NCI-H2029 (cell line): ENCODE data around the gene RRP15.
"Not testable (repeated sequence)": the region's sequence is repeated elsewhere in the genome, so short reads cannot be mapped to it uniquely, and the experiment has no call there.

Source experiments
- DNase-seq: peaks from one replicate; lab custom pipeline; 2025; lab: John Stamatoyannopoulos, UW

Gene RRP15

GRCh38 chr1:218297461-218297860 is 12.4 kb downstream of the RRP15 start:
- DNase-seq, result no peak

GRCh38 chr1:218297867-218298266 is 12.8 kb downstream of the RRP15 start:
- DNase-seq, result no peak

- no peak for DNase-seq
Measured at GRCh38 chr1:218298398-218298797, 13.3 kb downstream of the RRP15 start.

GRCh38 chr1:218299416-218299815 is 14.3 kb downstream of the RRP15 start:
- DNase-seq, result no peak

- DNase-seq, result no peak
Measured at GRCh38 chr1:218301217-218301616, 16.1 kb downstream of the RRP15 start.

GRCh38 chr1:218302155-218302554 is 17.1 kb downstream of the RRP15 start:
- no peak for DNase-seq

GRCh38 chr1:218303176-218303879 is 18.2 kb downstream of the RRP15 start:
- DNase-seq, result no peak

- no peak for DNase-seq
Measured at GRCh38 chr1:218304281-218305039, 19.4 kb downstream of the RRP15 start.

GRCh38 chr1:218305472-218306064 is 20.5 kb downstream of the RRP15 start:
- no peak for DNase-seq

- no peak for DNase-seq
Measured at GRCh38 chr1:218312509-218312908, 27.4 kb downstream of the RRP15 start.

GRCh38 chr1:218314316-218314715 is 29.2 kb downstream of the RRP15 start:
- DNase-seq, result no peak

- no peak for DNase-seq
Measured at GRCh38 chr1:218315638-218316037, 30.5 kb downstream of the RRP15 start.

- DNase-seq, result no peak
Measured at GRCh38 chr1:218317061-218317460, 32.0 kb downstream of the RRP15 start.

- not testable (repeated sequence) for DNase-seq
Measured at GRCh38 chr1:218320182-218320581, 35.1 kb downstream of the RRP15 start.

GRCh38 chr1:218322762-218323161 is 37.7 kb downstream of the RRP15 start:
- DNase-seq, result no peak

GRCh38 chr1:218323568-218324225 is 38.6 kb downstream of the RRP15 start:
- no peak for DNase-seq

- DNase-seq, result no peak
Measured at GRCh38 chr1:218324226-218324580, 39.1 kb downstream of the RRP15 start.

GRCh38 chr1:218328769-218329168 is 43.7 kb downstream of the RRP15 start:
- no peak for DNase-seq

- DNase-seq, result peak; percentile 18
Measured at GRCh38 chr1:218330043-218330623, 45.0 kb downstream of the RRP15 start.

- DNase-seq, result no peak
Measured at GRCh38 chr1:218332416-218332815, 47.3 kb downstream of the RRP15 start.

- DNase-seq, result no peak
Measured at GRCh38 chr1:218336328-218336727, 51.2 kb downstream of the RRP15 start.

GRCh38 chr1:218339267-218339831 is 54.3 kb downstream of the RRP15 start:
- peak; percentile 35 for DNase-seq
